ENCODE measurements around the gene FMNL2. TPM values are rescaled to one million over a fixed set of nuclear protein-coding genes. Genes with fewer than 3 reads are reported as not detected.

FMNL2 gene
- total and polyA plus RNA-seq, 2 of the 4 experiments (the other 2 are of a cell fraction), result 10.9 to 11.4 TPM

GRCh38 chr2:152534460-152535135, 199.6 kb downstream of the FMNL2 start:
- in situ Hi-C loops (cut with MboI; ENCODE audit: low sequenced_read_pairs), result no loop called here
- Histone ChIP-seq H4K8ac (ENCODE audit: low read depth in 2 of 2, low read length in 2 of 2) (no peak overlapping the region), H3K4me3 (ENCODE audit: insufficient read depth, low read depth, low read length) (no peak overlapping the region), H3K23ac (ENCODE audit: low read depth, low read length) (no peak overlapping the region), H2BK120ac (ENCODE audit: low read depth, low read length) (no peak overlapping the region), H3K4me2 (ENCODE audit: low read depth, low read length) (no peak overlapping the region), H3K4ac (ENCODE audit: low read depth, low read length) (no peak overlapping the region), H4K5ac (ENCODE audit: low read depth, low read length) (no peak overlapping the region), H3K36me3 (ENCODE audit: control insufficient read depth, insufficient read depth, low read length) (no peaks in the 10 kb centered on the region), H3K14ac (replicated peaks; ENCODE audit: low read depth, low read length) (no peak overlapping the region), H2BK20ac (ENCODE audit: low read depth, low read length) (no peak overlapping the region), H3K9me3 (ENCODE audit: control insufficient read depth, insufficient read depth, low read length) (no peaks in the 10 kb centered on the region), H2AK9ac (replicated peaks; ENCODE audit: low read depth, low read length, poor library complexity) (no peak overlapping the region), H3K4me1 (ENCODE audit: control insufficient read depth, insufficient read depth, low read length) (peaks cover 8% of the 10 kb centered on the region), H2BK5ac (ENCODE audit: low read depth, low read length, poor library complexity, severe bottlenecking) (no peak overlapping the region), H4K91ac (ENCODE audit: insufficient read depth, low read depth, low read length) (no peak overlapping the region), H3K18ac (ENCODE audit: low read depth, low read length) (peak overlapping the region; percentile 41; the same call in 1 of the 2 replicates), H3K56ac (ENCODE audit: extremely low read depth, insufficient read depth, low read length) (no peak overlapping the region), H2BK15ac (ENCODE audit: low read depth, low read length) (no peak overlapping the region), H3K79me1 (ENCODE audit: low read depth in 1 of 2, low read length in 2 of 2) (peaks cover 0 to 8% of the 10 kb centered on the region in 2 experiments; a peak in 3 of 4 replicates), H3K27ac (ENCODE audit: insufficient read depth, low read length) (no peak overlapping the region), H2AK5ac (ENCODE audit: low read depth, low read length) (no peak overlapping the region), H3K9ac (ENCODE audit: low read depth, low read length) (no peak overlapping the region), H2AFZ (replicated peaks; ENCODE audit: low read length, poor library complexity) (no peak overlapping the region), H4K20me1 (ENCODE audit: insufficient read depth, low read length) (no peaks in the 10 kb centered on the region), H3K9me1 (ENCODE audit: insufficient read depth, low read length) (0 out of 2 replicates have a peak, but pooled peaks cover 2% of the 10 kb centered on the region), H3K27me3 (ENCODE audit: control insufficient read depth, insufficient read depth, low read length) (no peaks in the 10 kb centered on the region)
- ChIA-PET CTCF (interaction anchor here (0.6 to 0.7 kb wide), 2 partner anchors 8 to 45 kb away, joined by 5 to 6 read pairs; no protein-coding TSS in a partner anchor), POLR2A (ENCODE audit: unreplicated experiment) (interaction anchor here (0.8 kb wide), 1 partner anchor 16 kb away, joined by 8 read pairs; no protein-coding TSS in a partner anchor)
- intact Hi-C loops (cut with micrococcal nuclease), result no loop called here
- dilution Hi-C loops (cut with HindIII; ENCODE audit: low sequenced_read_pairs, unreplicated experiment), result no loop called here
- TF ChIP-seq MAFK (IDR thresholded peaks at IDR 0.05; ENCODE audit: low read depth, low read length) (no peak), POLR2A (IDR thresholded peaks at IDR 0.05; ENCODE audit: low read depth, low read length) (no peak), CEBPB (IDR thresholded peaks at IDR 0.05; ENCODE audit: low read depth, low read length) (no peak)
- ATAC-seq (ENCODE audit: low read depth) (no peak), DNase-seq (no peak)
- no TSS peak for BruUV-seq (replicated peaks)
- 80% methylated on average over 1 of the region's 7 CpGs; no CpG with 5 or more reads in 1 of the 2 experiments for WGBS, 2 experiments (ENCODE audit: extremely low coverage in 2 of 2, insufficient read length in 1 of 2)

Data from IMR-90 (cell line).